ENCODE results near the gene HLTF. TPM values are rescaled to one million over a fixed set of nuclear protein-coding genes. Genes with fewer than 3 reads are reported as not detected.

Gene HLTF
- total and polyA plus RNA-seq, 2 of the 4 experiments (the other 2 are of a cell fraction), result 12.6 to 39.1 TPM

GRCh38 chr3:149016242-149016641, 70.1 kb downstream of the HLTF start:
- TF ChIP-seq SMC3 (IDR thresholded peaks at IDR 0.05; ENCODE audit: low read depth, low read length), result no peak
- no peak for TF ChIP-seq BHLHE40 (IDR thresholded peaks at IDR 0.05; ENCODE audit: low read depth, low read length)
- TF ChIP-seq MXI1 (IDR thresholded peaks at IDR 0.05; ENCODE audit: borderline replicate concordance, low read depth, low read length), result no peak
- TF ChIP-seq RFX5 (IDR thresholded peaks at IDR 0.05; ENCODE audit: low read depth, low read length), result no peak
- TF ChIP-seq MAFK (IDR thresholded peaks at IDR 0.05; ENCODE audit: low read depth, low read length), result no peak
- TF ChIP-seq FOS (IDR thresholded peaks at IDR 0.05; ENCODE audit: low read depth, low read length), result no peak
- no peak for TF ChIP-seq CEBPB (IDR thresholded peaks at IDR 0.05; ENCODE audit: low read depth, low read length)
- TF ChIP-seq RCOR1 (IDR thresholded peaks at IDR 0.05; ENCODE audit: insufficient replicate concordance, low read length), result no peak
- TF ChIP-seq NFE2L2 (IDR thresholded peaks at IDR 0.05; ENCODE audit: low read depth, low read length), result no peak
- no peak for TF ChIP-seq CHD1 (IDR thresholded peaks at IDR 0.05; ENCODE audit: low read depth, low read length)
- TF ChIP-seq, protein P1, sequence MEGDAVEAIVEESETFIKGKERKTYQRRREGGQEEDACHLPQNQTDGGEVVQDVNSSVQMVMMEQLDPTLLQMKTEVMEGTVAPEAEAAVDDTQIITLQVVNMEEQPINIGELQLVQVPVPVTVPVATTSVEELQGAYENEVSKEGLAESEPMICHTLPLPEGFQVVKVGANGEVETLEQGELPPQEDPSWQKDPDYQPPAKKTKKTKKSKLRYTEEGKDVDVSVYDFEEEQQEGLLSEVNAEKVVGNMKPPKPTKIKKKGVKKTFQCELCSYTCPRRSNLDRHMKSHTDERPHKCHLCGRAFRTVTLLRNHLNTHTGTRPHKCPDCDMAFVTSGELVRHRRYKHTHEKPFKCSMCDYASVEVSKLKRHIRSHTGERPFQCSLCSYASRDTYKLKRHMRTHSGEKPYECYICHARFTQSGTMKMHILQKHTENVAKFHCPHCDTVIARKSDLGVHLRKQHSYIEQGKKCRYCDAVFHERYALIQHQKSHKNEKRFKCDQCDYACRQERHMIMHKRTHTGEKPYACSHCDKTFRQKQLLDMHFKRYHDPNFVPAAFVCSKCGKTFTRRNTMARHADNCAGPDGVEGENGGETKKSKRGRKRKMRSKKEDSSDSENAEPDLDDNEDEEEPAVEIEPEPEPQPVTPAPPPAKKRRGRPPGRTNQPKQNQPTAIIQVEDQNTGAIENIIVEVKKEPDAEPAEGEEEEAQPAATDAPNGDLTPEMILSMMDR (conservative IDR thresholded peaks at IDR 0.05; ENCODE audit: low read depth, low read length), result no peak
- TF ChIP-seq POLR2A (IDR thresholded peaks at IDR 0.05; ENCODE audit: low read depth, low read length), result no peak
- TF ChIP-seq RAD21 (IDR thresholded peaks at IDR 0.05; ENCODE audit: low read length), result no peak
- TF ChIP-seq USF2 (IDR thresholded peaks at IDR 0.05; ENCODE audit: low read depth, low read length), result no peak
- no peak for TF ChIP-seq MAZ (IDR thresholded peaks at IDR 0.05; ENCODE audit: borderline replicate concordance, low read depth, low read length)
- TF ChIP-seq ELK1 (IDR thresholded peaks at IDR 0.05; ENCODE audit: borderline replicate concordance, low read depth, low read length), result no peak
- H4K20me1 ChIP-seq (ENCODE audit: insufficient read depth, low read length), result peaks cover 6% of the 10 kb centered on the region; the same call in 1 of the 2 replicates
- peak overlapping the region; percentile 94 for H4K91ac ChIP-seq (ENCODE audit: insufficient read depth, low read depth, low read length)
- peak overlapping the region; percentile 98 for H3K4ac ChIP-seq (ENCODE audit: low read depth, low read length)
- DNase-seq (no peak), ATAC-seq (ENCODE audit: low read depth) (no peak)
- intact Hi-C loops (cut with micrococcal nuclease), result loop anchor here (5.0 kb wide), 1 partner anchor 59 kb away; no protein-coding TSS in a partner anchor
- H2AK9ac ChIP-seq (replicated peaks; ENCODE audit: low read depth, low read length, poor library complexity), result peak overlapping the region; percentile 62
- ChIA-PET POLR2A (ENCODE audit: unreplicated experiment) (no interaction called here), CTCF (interaction anchor here (1.4 kb wide), 1 partner anchor 53 kb away, joined by 3 read pairs; no protein-coding TSS in a partner anchor)
- no peaks in the 10 kb centered on the region for H3K9me3 ChIP-seq (ENCODE audit: control insufficient read depth, insufficient read depth, low read length)
- BruUV-seq (replicated peaks), result no TSS peak
- H3K9me1 ChIP-seq (ENCODE audit: insufficient read depth, low read length), result peaks cover 42% of the 10 kb centered on the region
- dilution Hi-C loops (cut with HindIII; ENCODE audit: low sequenced_read_pairs, unreplicated experiment), result no loop called here
- peaks cover 28 to 70% of the 10 kb centered on the region in 2 experiments for H3K79me1 ChIP-seq (ENCODE audit: low read depth in 1 of 2, low read length in 2 of 2)
- peak overlapping the region; percentile 63; the same call in 1 of the 2 replicates for H3K56ac ChIP-seq (ENCODE audit: extremely low read depth, insufficient read depth, low read length)
- peaks cover 41% of the 10 kb centered on the region for H3K4me1 ChIP-seq (ENCODE audit: control insufficient read depth, insufficient read depth, low read length)
- H3K4me3 ChIP-seq (ENCODE audit: insufficient read depth, low read depth, low read length), result no peak overlapping the region
- H2BK120ac ChIP-seq (ENCODE audit: low read depth, low read length), result peak overlapping the region; percentile 98
- no peak overlapping the region for H3K9ac ChIP-seq (ENCODE audit: low read depth, low read length)
- H3K27me3 ChIP-seq (ENCODE audit: control insufficient read depth, insufficient read depth, low read length), result no peaks in the 10 kb centered on the region
- peak overlapping the region; percentile 98; the same call in 2 of the 3 replicates for H2BK15ac ChIP-seq (ENCODE audit: low read depth, low read length)
- H2BK20ac ChIP-seq (ENCODE audit: low read depth, low read length), result peak overlapping the region; percentile 98
- peaks cover 15% of the 10 kb centered on the region for H3K36me3 ChIP-seq (ENCODE audit: control insufficient read depth, insufficient read depth, low read length)
- H2BK5ac ChIP-seq (ENCODE audit: low read depth, low read length, poor library complexity, severe bottlenecking), result peak overlapping the region; percentile 99
- H2AFZ ChIP-seq (replicated peaks; ENCODE audit: low read length, poor library complexity), result no peak overlapping the region
- peak overlapping the region; percentile 100 for H2AK5ac ChIP-seq (ENCODE audit: low read depth, low read length)
- peak overlapping the region; percentile 79 to 91; a peak in 3 of 4 replicates for H4K8ac ChIP-seq (ENCODE audit: low read depth in 2 of 2, low read length in 2 of 2)
- peak overlapping the region; percentile 96 for H3K23ac ChIP-seq (ENCODE audit: low read depth, low read length)
- H4K5ac ChIP-seq (ENCODE audit: low read depth, low read length), result peak overlapping the region; percentile 94; the same call in 1 of the 2 replicates
- peak overlapping the region; percentile 92 for H3K14ac ChIP-seq (replicated peaks; ENCODE audit: low read depth, low read length)
- peak overlapping the region; percentile 99 for H3K27ac ChIP-seq (ENCODE audit: insufficient read depth, low read length)
- H3K4me2 ChIP-seq (ENCODE audit: low read depth, low read length), result peak overlapping the region; percentile 60; the same call in 1 of the 2 replicates
- H3K18ac ChIP-seq (ENCODE audit: low read depth, low read length), result peak overlapping the region; percentile 99
- 100% methylated on average over 1 of the region's 2 CpGs; no CpG with 5 or more reads in 1 of the 2 experiments for WGBS, 2 experiments (ENCODE audit: extremely low coverage in 2 of 2, insufficient read length in 1 of 2)
- in situ Hi-C loops (cut with MboI; ENCODE audit: low sequenced_read_pairs), result no loop called here

All from IMR-90 (cell line).